D721Med (cell line): ENCODE results near the gene POU6F2.

Experiments used
- DNase-seq: peaks from one replicate; pipeline ENCODE4 v3.0.0; 2011; ENCODE audit warnings: low spot score; ENCODE audit not compliant: insufficient read length
- FAIRE-seq: peaks from 2 replicates; lab custom pipeline; 2011; peaks lifted over from hg19 to GRCh38; lab: Jason Lieb, UNC
- TF ChIP-seq, protein P1 (sequence below): IDR thresholded peaks from 2 replicates; pipeline ENCODE4 v1.5.1; 2012; ENCODE audit warnings: mild to moderate bottlenecking, control low read depth; ENCODE audit not compliant: insufficient read depth; ENCODE audit errors: missing control alignments

POU6F2 gene

DNA sequence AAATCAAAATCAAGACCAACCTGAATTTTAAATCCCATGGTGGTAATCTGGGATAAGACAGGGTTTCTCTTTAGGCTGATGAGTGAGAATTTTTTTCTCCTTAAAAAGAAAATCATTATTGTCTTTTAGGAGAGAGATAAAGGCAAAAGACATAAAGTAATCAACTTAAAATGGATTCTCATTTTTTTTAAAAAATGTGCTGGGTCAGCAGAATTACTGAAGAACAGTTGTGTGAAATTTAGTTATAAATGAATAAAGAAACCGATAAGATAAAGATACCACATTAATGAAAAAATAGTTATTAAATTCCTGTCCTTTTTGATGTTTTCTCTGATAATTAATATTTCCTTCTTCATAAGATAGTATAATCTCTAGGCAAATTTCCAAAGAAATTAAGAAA, 427.2 kb downstream of the POU6F2 start:
- TF ChIP-seq, protein P1, sequence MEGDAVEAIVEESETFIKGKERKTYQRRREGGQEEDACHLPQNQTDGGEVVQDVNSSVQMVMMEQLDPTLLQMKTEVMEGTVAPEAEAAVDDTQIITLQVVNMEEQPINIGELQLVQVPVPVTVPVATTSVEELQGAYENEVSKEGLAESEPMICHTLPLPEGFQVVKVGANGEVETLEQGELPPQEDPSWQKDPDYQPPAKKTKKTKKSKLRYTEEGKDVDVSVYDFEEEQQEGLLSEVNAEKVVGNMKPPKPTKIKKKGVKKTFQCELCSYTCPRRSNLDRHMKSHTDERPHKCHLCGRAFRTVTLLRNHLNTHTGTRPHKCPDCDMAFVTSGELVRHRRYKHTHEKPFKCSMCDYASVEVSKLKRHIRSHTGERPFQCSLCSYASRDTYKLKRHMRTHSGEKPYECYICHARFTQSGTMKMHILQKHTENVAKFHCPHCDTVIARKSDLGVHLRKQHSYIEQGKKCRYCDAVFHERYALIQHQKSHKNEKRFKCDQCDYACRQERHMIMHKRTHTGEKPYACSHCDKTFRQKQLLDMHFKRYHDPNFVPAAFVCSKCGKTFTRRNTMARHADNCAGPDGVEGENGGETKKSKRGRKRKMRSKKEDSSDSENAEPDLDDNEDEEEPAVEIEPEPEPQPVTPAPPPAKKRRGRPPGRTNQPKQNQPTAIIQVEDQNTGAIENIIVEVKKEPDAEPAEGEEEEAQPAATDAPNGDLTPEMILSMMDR, result no peak
- FAIRE-seq (no peak), DNase-seq (no peak)

- FAIRE-seq, result no peak
- TF ChIP-seq, protein P1, result no peak
- DNase-seq, result no peak
Observed at GRCh38 chr7:39405581-39405980, 427.9 kb downstream of the POU6F2 start.

- DNase-seq (no peak), FAIRE-seq (no peak)
- TF ChIP-seq, protein P1, result no peak
Observed at GRCh38 chr7:39406467-39406866, 428.8 kb downstream of the POU6F2 start.

GRCh38 chr7:39407137-39407536, 429.4 kb downstream of the POU6F2 start:
- FAIRE-seq (no peak), DNase-seq (no peak)
- TF ChIP-seq, protein P1, result no peak

- FAIRE-seq (no peak), DNase-seq (no peak)
- TF ChIP-seq, protein P1, result no peak
Observed at GRCh38 chr7:39407723-39408122, 430.0 kb downstream of the POU6F2 start.

DNA sequence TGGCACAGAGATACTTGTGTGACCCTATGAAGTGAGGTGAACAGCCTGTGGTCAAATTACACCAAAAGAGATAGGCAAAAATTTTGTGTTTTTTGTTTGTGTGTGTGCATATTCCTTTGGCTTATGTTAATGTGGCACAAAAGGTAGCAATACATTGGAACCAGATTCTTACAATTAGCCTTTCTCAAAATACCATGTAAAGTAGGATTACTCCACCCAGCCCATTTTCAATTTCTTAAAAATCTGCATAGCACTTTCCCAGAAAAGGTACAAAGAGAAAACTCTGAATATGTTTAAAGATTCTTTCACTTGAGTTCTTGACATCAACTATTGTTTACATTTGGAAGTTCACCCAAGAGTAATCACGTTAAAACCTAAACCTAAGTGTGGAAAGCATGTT, 431.2 kb downstream of the POU6F2 start:
- DNase-seq (no peak), FAIRE-seq (no peak)
- TF ChIP-seq, protein P1, result no peak

DNA sequence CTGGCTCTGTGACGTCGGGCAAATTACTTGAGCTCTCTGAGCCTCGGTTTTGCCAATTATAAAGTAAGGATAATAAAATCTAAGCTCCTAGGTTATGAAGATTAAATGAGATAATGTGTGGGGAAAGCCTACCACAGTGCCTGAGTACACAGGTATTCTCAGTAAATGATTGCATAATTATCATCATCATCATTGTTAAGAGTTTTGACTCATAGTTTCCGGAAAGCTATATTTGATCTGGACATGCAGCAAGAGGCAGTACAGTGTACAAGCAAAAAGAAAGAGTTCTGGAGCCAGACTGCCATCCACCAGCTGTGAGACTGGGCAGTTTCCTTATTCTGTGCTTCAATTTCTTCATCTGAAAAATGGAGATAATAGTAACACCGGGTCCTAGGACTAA, 432.9 kb downstream of the POU6F2 start:
- no peak for FAIRE-seq
- TF ChIP-seq, protein P1, result no peak
- no peak for DNase-seq
